Measurements from ENCODE around the gene BRMS1L.

GRCh38 chr14:35826218-35826951 is at the start of gene BRMS1L:
- TF ChIP-seq POLR2A (IDR thresholded peaks at IDR 0.05) = peak; percentile 77 to 94 (median 94)
- TF ChIP-seq, protein P1, sequence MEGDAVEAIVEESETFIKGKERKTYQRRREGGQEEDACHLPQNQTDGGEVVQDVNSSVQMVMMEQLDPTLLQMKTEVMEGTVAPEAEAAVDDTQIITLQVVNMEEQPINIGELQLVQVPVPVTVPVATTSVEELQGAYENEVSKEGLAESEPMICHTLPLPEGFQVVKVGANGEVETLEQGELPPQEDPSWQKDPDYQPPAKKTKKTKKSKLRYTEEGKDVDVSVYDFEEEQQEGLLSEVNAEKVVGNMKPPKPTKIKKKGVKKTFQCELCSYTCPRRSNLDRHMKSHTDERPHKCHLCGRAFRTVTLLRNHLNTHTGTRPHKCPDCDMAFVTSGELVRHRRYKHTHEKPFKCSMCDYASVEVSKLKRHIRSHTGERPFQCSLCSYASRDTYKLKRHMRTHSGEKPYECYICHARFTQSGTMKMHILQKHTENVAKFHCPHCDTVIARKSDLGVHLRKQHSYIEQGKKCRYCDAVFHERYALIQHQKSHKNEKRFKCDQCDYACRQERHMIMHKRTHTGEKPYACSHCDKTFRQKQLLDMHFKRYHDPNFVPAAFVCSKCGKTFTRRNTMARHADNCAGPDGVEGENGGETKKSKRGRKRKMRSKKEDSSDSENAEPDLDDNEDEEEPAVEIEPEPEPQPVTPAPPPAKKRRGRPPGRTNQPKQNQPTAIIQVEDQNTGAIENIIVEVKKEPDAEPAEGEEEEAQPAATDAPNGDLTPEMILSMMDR (IDR thresholded peaks at IDR 0.05) = peak in 2 of 7 experiments; percentile 20 to 32

Data from body of pancreas (tissue), 4 donors.